K562 (cell line): ENCODE data around the gene AP5M1. TPM values are rescaled to one million over a fixed set of nuclear protein-coding genes. Genes with fewer than 3 reads are reported as not detected.
A peak's percentile ranks its signal among the peaks of the same experiment; 100 is the strongest.

Experiments used
- ATF6 ChIP-seq: sonication (generic); formaldehyde crosslinking; IDR thresholded peaks from 2 replicates; pipeline ENCODE4 v1.4.0; 2020; ENCODE audit warnings: mild to moderate bottlenecking, missing genetic modification reagents
- DNMT1 ChIP-seq: fragments of 450-650 bp; IDR thresholded peaks from 2 replicates; pipeline ENCODE4 v1.6.1; 2016; ENCODE audit warnings: antibody characterized with exemption, mild to moderate bottlenecking
- ETS1 ChIP-seq: conservative IDR thresholded peaks from 2 replicates; pipeline ENCODE4 v1.6.1; 2011; ENCODE audit warnings: low read depth, mild to moderate bottlenecking, low read length; ENCODE audit not compliant: control insufficient read depth
- FOS ChIP-seq: IDR thresholded peaks from 3 replicates; pipeline ENCODE4 v1.6.1; 2011; ENCODE audit not compliant: insufficient read length; ENCODE audit errors: extremely low read depth
- FOXJ3 ChIP-seq: sonication (generic); formaldehyde crosslinking; IDR thresholded peaks from 2 replicates; pipeline ENCODE4 v1.4.0; 2020; ENCODE audit warnings: mild to moderate bottlenecking, missing genetic modification reagents
- FOXK2 ChIP-seq, 2 experiments: fragments of 450-650 bp; IDR thresholded peaks in 1 of 2; conservative IDR thresholded peaks in 1 of 2; 2 replicates each; pipeline ENCODE4 v1.6.1; 2016; ENCODE audit warnings: low read depth in 2 of 2, mild to moderate bottlenecking in 1 of 2
- HCFC1 ChIP-seq: IDR thresholded peaks from 2 replicates; pipeline ENCODE4 v1.6.1; 2012; ENCODE audit warnings: low read depth, low read length, improper control_type of control experiment
- KDM4B ChIP-seq, 2 experiments: fragments of 450-650 bp in 1 of 2; sonication (generic) in 1 of 2; IDR thresholded peaks; 2 replicates each; pipeline ENCODE4 v1.6.1; 2016 to 2017; ENCODE audit warnings: borderline replicate concordance in 2 of 2, antibody characterized with exemption in 1 of 2, low read depth in 1 of 2, mild to moderate bottlenecking in 1 of 2
- NFATC3 ChIP-seq: fragments of 450-650 bp; IDR thresholded peaks from 2 replicates; pipeline ENCODE4 v1.6.1; 2017; ENCODE audit warnings: mild to moderate bottlenecking
- NONO ChIP-seq, 2 experiments: fragments of 200-400 bp in 1 of 2; fragments of 450-650 bp in 1 of 2; formaldehyde crosslinking in 1 of 2; IDR thresholded peaks; 2 replicates each; pipeline ENCODE4 v1.6.1; 2017; ENCODE audit warnings: low read depth in 2 of 2, mild to moderate bottlenecking in 2 of 2, moderate library complexity in 2 of 2, low read length in 1 of 2
- POLR2AphosphoS5 ChIP-seq: IDR thresholded peaks from 2 replicates; pipeline ENCODE4 v1.6.1; 2011; ENCODE audit warnings: mild to moderate bottlenecking, low read depth, low read length, moderate library complexity; ENCODE audit not compliant: control insufficient read depth, insufficient read depth
- PPARD ChIP-seq: fragments of 250-450 bp; sonication (Bioruptor Pico); IDR thresholded peaks from 2 replicates; pipeline ENCODE4 v1.8.0; 2022; ENCODE audit warnings: inconsistent platforms, mild to moderate bottlenecking, moderate library complexity
- RBFOX2 ChIP-seq: fragments of 200-400 bp; formaldehyde crosslinking; IDR thresholded peaks from 2 replicates; pipeline ENCODE4 v1.6.1; 2017; ENCODE audit warnings: low read depth, mild to moderate bottlenecking, low read length, moderate library complexity
- TBP ChIP-seq: optimal IDR thresholded peaks from 2 replicates; pipeline ENCODE3; 2011; ENCODE audit warnings: low read depth, low read length, improper control_type of control experiment
- TFAP4 ChIP-seq: sonication (generic); formaldehyde crosslinking; IDR thresholded peaks from 2 replicates; pipeline ENCODE4 v1.8.0; 2022; ENCODE audit warnings: missing genetic modification reagents, mild to moderate bottlenecking, moderate library complexity, borderline replicate concordance
- THRA ChIP-seq: fragments of 450-650 bp; IDR thresholded peaks from 2 replicates; pipeline ENCODE4 v1.6.1; 2017; ENCODE audit warnings: mild to moderate bottlenecking, moderate library complexity
- USF1 ChIP-seq: sonication (generic); formaldehyde crosslinking; IDR thresholded peaks from 2 replicates; pipeline ENCODE4 v1.9.0; 2022; ENCODE audit warnings: mild to moderate bottlenecking, missing genetic modification reagents
- ZKSCAN1 ChIP-seq: fragments of 150-350 bp; IDR thresholded peaks from 2 replicates; pipeline ENCODE4 v1.6.1; 2016; ENCODE audit warnings: low read depth, low read length
- ZNF175 ChIP-seq: fragments of 200-800 bp; sonication (Bioruptor generic); IDR thresholded peaks from 2 replicates; pipeline ENCODE4 v1.6.1; 2016; ENCODE audit warnings: low read depth, mild to moderate bottlenecking, missing genetic modification characterization, missing compliant biosample characterization
- ZNF384 ChIP-seq: IDR thresholded peaks from 2 replicates; pipeline ENCODE4 v1.6.1; 2012; ENCODE audit warnings: low read depth, low read length, improper control_type of control experiment
- ZNF445 ChIP-seq: fragments of 250-450 bp; sonication (Bioruptor Pico); IDR thresholded peaks from 2 replicates; pipeline ENCODE4 v1.4.0; 2020; ENCODE audit warnings: low read depth, mild to moderate bottlenecking, moderate library complexity
- polyA plus RNA-seq, 8 experiments: library from polyadenylated mRNA; depleted of rRNA in 4 of 8; stranded (reverse) in 5 of 8; unstranded in 3 of 8; fragments of >200 nt; fragmentation: Nextera tagmentation in 2 of 8; fragmentation: Illumina TruSeq in 1 of 8; extraction: Ambion mirVana in 2 of 8; extraction: Trizol in 1 of 8; gene quantifications; 2 replicates each; pipeline versions ENCODE4 v1.2.1 to v1.2.3, GENCODE V29; 2011 to 2014; ENCODE audit warnings: inconsistent platforms in 1 of 8, missing spikeins in 1 of 8
- total RNA-seq, 7 experiments: library from RNA; depleted of rRNA in 6 of 7; stranded (reverse); fragments of >200 nt in 6 of 7; fragmentation: Illumina TruSeq in 2 of 7; extraction: Trizol in 2 of 7; gene quantifications; 2 replicates each; pipeline versions ENCODE4 v1.2.1 to v1.2.3, GENCODE V29; 2011 to 2021; ENCODE audit warnings: low replicate concordance in 1 of 7

Gene AP5M1
- total and polyA plus RNA-seq, 9 of the 15 experiments (the other 6 are each of a cell fraction or from before 2014, with no cell fraction given) = 16.1 to 51.7 (median 30.9) TPM

- TF ChIP-seq ETS1 (no peak), ZNF445 (CRISPR knock-in tag) (no peak), ZNF175 (CRISPR knock-in tag) (no peak), PPARD (CRISPR knock-in tag) (no peak), KDM4B (IDR thresholded peaks at IDR 0.05; ENCODE audit: borderline replicate concordance in 2 of 2, low read depth in 1 of 2) (no peak), POLR2AphosphoS5 (peak; percentile 49), RBFOX2 (peak; percentile 94), ZNF384 (no peak), NONO (IDR thresholded peaks at IDR 0.05; ENCODE audit: low read depth in 2 of 2, low read length in 1 of 2) (peak in 1 of 2 experiments; percentile 61; a peak in 1 of 4 replicates), NFATC3 (no peak), DNMT1 (no peak), FOS (no peak), FOXK2 (conservative IDR thresholded peaks at IDR 0.05 in 1 of 2, IDR thresholded peaks at IDR 0.05 in 1 of 2; ENCODE audit: low read depth in 2 of 2) (peak; percentile 21 to 24; a peak in 1 of 4 replicates), USF1 (no peak), THRA (no peak), ZKSCAN1 (no peak), FOXJ3 (CRISPR knock-in tag) (no peak), TBP (peak; percentile 43), TFAP4 (CRISPR knock-in tag) (peak; percentile 94), ATF6 (CRISPR knock-in tag) (no peak; the same call in 1 of the 2 replicates), HCFC1 (peak; percentile 7; the same call in 1 of the 2 replicates)
Observed at GRCh38 chr14:57268161-57269069, at the start of gene AP5M1, which contains the start of gene EXOC5 (continued).
